ENCODE results near the gene BAAT.

DNA sequence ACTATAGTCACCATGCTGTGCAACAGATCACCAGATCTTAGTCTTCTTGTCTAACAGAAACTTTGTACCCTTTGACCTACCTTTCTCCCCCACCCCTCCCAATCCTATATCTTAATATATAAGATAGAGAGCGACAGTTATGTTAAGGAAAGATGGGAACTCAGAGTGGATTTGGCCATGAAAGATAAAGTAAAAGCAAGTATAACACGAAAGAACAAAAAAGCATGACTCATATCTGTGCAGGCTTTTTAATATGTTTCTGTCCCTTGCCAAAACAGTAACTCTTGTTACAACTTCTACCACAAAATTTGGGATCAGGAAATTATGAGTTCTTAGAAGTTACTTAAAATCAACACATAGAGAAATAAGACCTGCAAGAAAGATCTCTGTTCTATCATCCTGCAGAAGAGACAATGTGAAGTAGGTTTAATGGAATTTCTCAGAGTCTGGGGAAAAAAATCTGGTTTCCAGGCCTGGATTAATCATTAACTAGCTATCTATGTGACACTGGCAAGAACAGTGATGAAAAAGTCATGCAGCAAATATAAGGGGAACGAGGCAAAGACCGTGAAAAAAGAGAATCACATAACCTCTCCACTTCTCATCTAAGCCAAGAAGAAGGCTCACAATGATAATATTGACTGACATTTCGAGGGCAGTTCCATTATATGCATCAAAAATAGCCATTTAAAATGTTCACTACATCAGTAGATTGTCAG, 18.6 kb downstream of the BAAT start:
- TF ChIP-seq CTCF (IDR thresholded peaks at IDR 0.05) (no peak), POLR2A (IDR thresholded peaks at IDR 0.05) (no peak)
